PC-9 (cell line): Measurements from ENCODE around the gene TLR1. TPM values are rescaled to one million over a fixed set of nuclear protein-coding genes. Genes with fewer than 3 reads are reported as not detected.

Experiments
- BruUV-seq: library from RNA; stranded (reverse); fragments of 400-500 nt; replicated peaks from 2 replicates; lab custom pipeline; 2021; lab: Mats Ljungman, UMichigan
- CTCF ChIA-PET: fragments of 300-600 bp; sonication (Branson Sonifier 250); formaldehyde crosslinking; loops from one replicate; lab custom pipeline; 2022; ENCODE audit warnings: antibody characterized with exemption; lab: Charles Lee
- POLR2A ChIA-PET: fragments of 300-600 bp; sonication (Branson Sonifier 250); formaldehyde crosslinking; loops from one replicate; lab custom pipeline; 2022; ENCODE audit warnings: antibody characterized with exemption; ENCODE audit not compliant: unreplicated experiment; lab: Charles Lee
- DNase-seq, 2 experiments: peaks; one replicate each; pipeline versions ENCODE4 v3.0.0 to v3.0.0-alpha.2; 2015 to 2022; ENCODE audit warnings: mixed read lengths in 1 of 2
- H2AFZ ChIP-seq: fragments of 200-600 bp; sonication (generic); 2 replicates; pipeline ENCODE4 v1.8.1; 2017; ENCODE audit warnings: antibody characterized with exemption
- H3F3A ChIP-seq: fragments of 200-600 bp; sonication (generic); 2 replicates; pipeline ENCODE4 v1.8.1; 2017; ENCODE audit warnings: antibody characterized with exemption, mild to moderate bottlenecking, low read depth; ENCODE audit not compliant: insufficient read depth
- H3K27ac ChIP-seq: fragments of 200-600 bp; sonication (generic); 2 replicates; pipeline ENCODE4 v1.6.1; 2016; ENCODE audit warnings: mixed run types
- H3K27me3 ChIP-seq: fragments of 200-600 bp; sonication (generic); 2 replicates; pipeline ENCODE4 v1.6.1; 2016; ENCODE audit warnings: low read depth, mixed run types; ENCODE audit not compliant: insufficient read depth
- H3K36me3 ChIP-seq: fragments of 200-600 bp; sonication (generic); 2 replicates; pipeline ENCODE4 v1.6.1; 2016; ENCODE audit warnings: low read depth, mixed run types
- H3K4me1 ChIP-seq: fragments of 200-600 bp; sonication (generic); replicated peaks from 2 replicates; pipeline ENCODE4 v1.6.1; 2016; ENCODE audit warnings: mixed run types; ENCODE audit not compliant: insufficient read depth
- H3K4me2 ChIP-seq: fragments of 200-600 bp; sonication (generic); 2 replicates; pipeline ENCODE4 v1.6.1; 2017; ENCODE audit warnings: mixed run types
- H3K4me3 ChIP-seq: fragments of 200-600 bp; sonication (generic); 2 replicates; pipeline ENCODE4 v1.6.1; 2016; ENCODE audit warnings: mixed run types
- H3K79me2 ChIP-seq: fragments of 200-600 bp; sonication (generic); 2 replicates; pipeline ENCODE4 v1.6.1; 2017; ENCODE audit warnings: low read depth, mixed run types
- H3K9me2 ChIP-seq: fragments of 200-600 bp; sonication (generic); 2 replicates; pipeline ENCODE4 v1.8.1; 2017; ENCODE audit warnings: mild to moderate bottlenecking; ENCODE audit not compliant: insufficient read depth
- H3K9me3 ChIP-seq: fragments of 200-600 bp; sonication (generic); 2 replicates; pipeline ENCODE4 v1.8.1; 2016; ENCODE audit warnings: low read depth; ENCODE audit not compliant: insufficient read depth
- H4K20me1 ChIP-seq: fragments of 200-600 bp; sonication (generic); 2 replicates; pipeline ENCODE4 v1.8.1; 2017; ENCODE audit not compliant: insufficient read depth
- CTCF ChIP-seq: fragments of 200-600 bp; sonication (generic); conservative IDR thresholded peaks from 2 replicates; pipeline ENCODE4 v1.6.1; 2017; ENCODE audit warnings: mixed run types, antibody characterized with exemption, mild to moderate bottlenecking, moderate library complexity
- EZH2 ChIP-seq: fragments of 200-600 bp; sonication (generic); IDR thresholded peaks from 2 replicates; pipeline ENCODE4 v1.8.0; 2017; ENCODE audit warnings: antibody characterized with exemption, low read depth
- intact Hi-C: fragments of 100-400 bp; cut with micrococcal nuclease; formaldehyde crosslinking; loops from one replicate; pipeline ENCODE4 v1.10.0; 2022; ENCODE audit not compliant: unreplicated experiment
- total RNA-seq: library from RNA; stranded (reverse); gene quantifications from 2 replicates; pipeline ENCODE4 v1.2.3, GENCODE V29; 2021

The TLR1 gene
- total RNA-seq, 1 experiment from 2014 or later = 3.9 TPM

GRCh38 chr4:38764277-38764676 is 40.3 kb downstream of the TLR1 start:
- H3K36me3 ChIP-seq = no peaks in the 10 kb centered on the region
- no peaks in the 10 kb centered on the region for H3K9me3 ChIP-seq
- H3K27me3 ChIP-seq = no peaks in the 10 kb centered on the region
- intact Hi-C loops = no loop called here
- no peaks in the 10 kb centered on the region for H4K20me1 ChIP-seq
- BruUV-seq = no TSS peak
- H3K9me2 ChIP-seq = no peaks in the 10 kb centered on the region
- no peak overlapping the region for H3K4me3 ChIP-seq
- H2AFZ ChIP-seq = no peak overlapping the region
- no peaks in the 10 kb centered on the region for H3K4me1 ChIP-seq
- H3K4me2 ChIP-seq = no peak overlapping the region
- ChIA-PET CTCF (interaction anchor here (0.5 kb wide), 1 partner anchor 70 kb away, joined by 5 read pairs; no protein-coding TSS in a partner anchor), POLR2A (no interaction called here)
- H3K79me2 ChIP-seq = no peaks in the 10 kb centered on the region
- H3K27ac ChIP-seq = no peak overlapping the region
- H3F3A ChIP-seq = no peaks in the 10 kb centered on the region
- TF ChIP-seq EZH2 = no peak
- TF ChIP-seq CTCF = no peak
- DNase-seq = no peak

- Histone ChIP-seq H3K4me1 (no peaks in the 10 kb centered on the region), H3K36me3 (no peaks in the 10 kb centered on the region), H3K4me2 (no peak overlapping the region), H3K27me3 (no peaks in the 10 kb centered on the region), H3K79me2 (no peaks in the 10 kb centered on the region), H2AFZ (no peak overlapping the region), H4K20me1 (no peaks in the 10 kb centered on the region), H3F3A (no peaks in the 10 kb centered on the region), H3K9me2 (no peaks in the 10 kb centered on the region), H3K9me3 (no peaks in the 10 kb centered on the region), H3K4me3 (no peak overlapping the region), H3K27ac (no peak overlapping the region)
- intact Hi-C loops = no loop called here
- DNase-seq = no peak
- ChIA-PET CTCF (no interaction called here), POLR2A (no interaction called here)
- no TSS peak for BruUV-seq
- TF ChIP-seq CTCF (no peak), EZH2 (no peak)
Measured at GRCh38 chr4:38762560-38762959, 42.0 kb downstream of the TLR1 start.

- no peak for DNase-seq
- ChIA-PET CTCF (interaction anchor here (0.5 to 3.2 kb wide), 10 partner anchors 22 to 580 kb away, joined by 3 to 23 read pairs (median 4); partner anchors contain the start of genes TLR1 and TLR10), POLR2A (interaction anchor here (0.7 kb wide), 1 partner anchor 225 kb away, joined by 3 read pairs; no protein-coding TSS in a partner anchor)
- no peak overlapping the region for H3K4me3 ChIP-seq
- no peaks in the 10 kb centered on the region for H3K4me1 ChIP-seq
- intact Hi-C loops = loop anchor here (1.0 to 10.0 kb wide), 5 partner anchors 45 to 1215 kb away; partner anchors contain the start of genes LIAS, PDS5A, RPL9 and TLR1
- no TSS peak for BruUV-seq
- H2AFZ ChIP-seq = no peak overlapping the region
- no peak overlapping the region for H3K27ac ChIP-seq
- H3K36me3 ChIP-seq = no peaks in the 10 kb centered on the region
- no peaks in the 10 kb centered on the region for H3K9me3 ChIP-seq
- no peaks in the 10 kb centered on the region for H3K9me2 ChIP-seq
- no peaks in the 10 kb centered on the region for H3K79me2 ChIP-seq
- TF ChIP-seq CTCF (no peak; the same call in 1 of the 2 replicates), EZH2 (no peak)
- no peaks in the 10 kb centered on the region for H4K20me1 ChIP-seq
- 0 out of 2 replicates have a peak, but pooled peaks cover 3% of the 10 kb centered on the region for H3F3A ChIP-seq
- no peak overlapping the region for H3K4me2 ChIP-seq
- H3K27me3 ChIP-seq = no peaks in the 10 kb centered on the region
Measured at GRCh38 chr4:38759790-38760122, 44.8 kb downstream of the TLR1 start.
